Duodenal mucosa (tissue), 2 donors: ENCODE results near the gene NAV2.

Source experiments
- H3K27ac ChIP-seq: one replicate; pipeline ENCODE4 v1.7.0; 2013; ENCODE audit warnings: low read depth, low read length
- H3K27me3 ChIP-seq, 2 donors: one replicate each; pipeline ENCODE4 v1.7.0; 2013; ENCODE audit warnings: low read length in 2 of 2, control low read depth in 1 of 2; ENCODE audit not compliant: insufficient read depth in 2 of 2, control insufficient read depth in 1 of 2
- H3K36me3 ChIP-seq, 2 donors: one replicate each; pipeline ENCODE4 v1.7.0; 2013; ENCODE audit warnings: low read length in 2 of 2, control low read depth in 1 of 2; ENCODE audit not compliant: insufficient read depth in 2 of 2, control insufficient read depth in 1 of 2
- H3K4me1 ChIP-seq, 2 donors: one replicate each; pipeline ENCODE4 v1.7.0; 2013; ENCODE audit warnings: low read length in 2 of 2, control low read depth in 1 of 2; ENCODE audit not compliant: insufficient read depth in 2 of 2, control insufficient read depth in 1 of 2
- H3K4me3 ChIP-seq, 2 donors: one replicate each; pipeline ENCODE4 v1.7.0; 2013; ENCODE audit warnings: low read length in 2 of 2, low read depth in 1 of 2
- H3K9ac ChIP-seq, 2 donors: one replicate each; pipeline ENCODE4 v1.7.0; 2013; ENCODE audit warnings: low read length in 2 of 2, low read depth in 1 of 2
- H3K9me3 ChIP-seq, 2 donors: one replicate each; pipeline ENCODE4 v1.7.0; 2013; ENCODE audit warnings: low read length in 2 of 2, control low read depth in 1 of 2; ENCODE audit not compliant: control insufficient read depth in 1 of 2

The NAV2 gene

GRCh38 chr11:19980388-19980787, 267.8 kb downstream of the NAV2 start:
- no peak overlapping the region for H3K4me3 ChIP-seq
- H3K9me3 ChIP-seq: no peaks in the 10 kb centered on the region
- H3K4me1 ChIP-seq: peaks cover 3 to 4% of the 10 kb centered on the region in 2 donors
- no peak overlapping the region for H3K27ac ChIP-seq
- H3K36me3 ChIP-seq: peaks cover 0 to 7% of the 10 kb centered on the region in 2 donors
- H3K27me3 ChIP-seq: no peaks in the 10 kb centered on the region
- H3K9ac ChIP-seq: no peak overlapping the region

GRCh38 chr11:19980957-19981669, 268.5 kb downstream of the NAV2 start:
- Histone ChIP-seq H3K9me3 (no peaks in the 10 kb centered on the region), H3K27ac (no peak overlapping the region), H3K4me3 (no peak overlapping the region), H3K36me3 (peaks cover 0 to 7% of the 10 kb centered on the region in 2 donors), H3K27me3 (no peaks in the 10 kb centered on the region), H3K9ac (no peak overlapping the region), H3K4me1 (peaks cover 3 to 4% of the 10 kb centered on the region in 2 donors)

- peaks cover 3 to 10% of the 10 kb centered on the region in 2 donors for H3K4me1 ChIP-seq
Observed at GRCh38 chr11:19982774-19983495, 270.3 kb downstream of the NAV2 start.

GRCh38 chr11:19984048-19984742, 271.6 kb downstream of the NAV2 start:
- H3K9me3 ChIP-seq: no peaks in the 10 kb centered on the region
- H3K27me3 ChIP-seq: no peaks in the 10 kb centered on the region
- no peak overlapping the region for H3K9ac ChIP-seq
- H3K27ac ChIP-seq: no peak overlapping the region
- no peak overlapping the region for H3K4me3 ChIP-seq
- peaks cover 0 to 7% of the 10 kb centered on the region in 2 donors for H3K36me3 ChIP-seq
- H3K4me1 ChIP-seq: peaks cover 3 to 10% of the 10 kb centered on the region in 2 donors

More at GRCh38 chr11:19982774-19983495, 270.3 kb downstream of the NAV2 start:
- no peaks in the 10 kb centered on the region for H3K27me3 ChIP-seq
- H3K9me3 ChIP-seq: no peaks in the 10 kb centered on the region
- no peak overlapping the region for H3K9ac ChIP-seq
- no peak overlapping the region for H3K27ac ChIP-seq
- peaks cover 0 to 7% of the 10 kb centered on the region in 2 donors for H3K36me3 ChIP-seq
- no peak overlapping the region for H3K4me3 ChIP-seq

GRCh38 chr11:19985111-19985510, 272.5 kb downstream of the NAV2 start:
- Histone ChIP-seq H3K27ac (no peak overlapping the region), H3K4me1 (peaks cover 3 to 10% of the 10 kb centered on the region in 2 donors), H3K4me3 (no peak overlapping the region), H3K9me3 (no peaks in the 10 kb centered on the region), H3K27me3 (no peaks in the 10 kb centered on the region), H3K9ac (no peak overlapping the region), H3K36me3 (peaks cover 0 to 7% of the 10 kb centered on the region in 2 donors)

- Histone ChIP-seq H3K4me1 (peaks cover 0 to 6% of the 10 kb centered on the region in 2 donors), H3K9ac (no peak overlapping the region), H3K4me3 (no peak overlapping the region), H3K36me3 (peaks cover 0 to 9% of the 10 kb centered on the region in 2 donors), H3K9me3 (no peaks in the 10 kb centered on the region), H3K27me3 (no peaks in the 10 kb centered on the region), H3K27ac (no peak overlapping the region)
Observed at GRCh38 chr11:19987331-19987801, 274.7 kb downstream of the NAV2 start.

GRCh38 chr11:19988598-19988997, 276.0 kb downstream of the NAV2 start:
- peaks cover 0 to 12% of the 10 kb centered on the region in 2 donors for H3K36me3 ChIP-seq
- no peak overlapping the region for H3K9ac ChIP-seq
- no peaks in the 10 kb centered on the region for H3K27me3 ChIP-seq
- H3K27ac ChIP-seq: no peak overlapping the region
- H3K4me3 ChIP-seq: no peak overlapping the region
- peaks cover 0 to 6% of the 10 kb centered on the region in 2 donors for H3K4me1 ChIP-seq
- peaks cover 0 to 3% of the 10 kb centered on the region in 2 donors for H3K9me3 ChIP-seq

GRCh38 chr11:19989191-19989590, 276.6 kb downstream of the NAV2 start:
- Histone ChIP-seq H3K9ac (no peak overlapping the region), H3K4me1 (peaks cover 0 to 6% of the 10 kb centered on the region in 2 donors), H3K9me3 (peaks cover 0 to 3% of the 10 kb centered on the region in 2 donors), H3K36me3 (peaks cover 0 to 10% of the 10 kb centered on the region in 2 donors), H3K27me3 (no peaks in the 10 kb centered on the region), H3K27ac (no peak overlapping the region), H3K4me3 (no peak overlapping the region)

- Histone ChIP-seq H3K9ac (no peak overlapping the region), H3K27ac (no peak overlapping the region), H3K4me3 (no peak overlapping the region), H3K4me1 (peaks cover 0 to 5% of the 10 kb centered on the region in 2 donors), H3K36me3 (peaks cover 0 to 6% of the 10 kb centered on the region in 2 donors), H3K27me3 (no peaks in the 10 kb centered on the region), H3K9me3 (peaks cover 0 to 3% of the 10 kb centered on the region in 2 donors)
Observed at GRCh38 chr11:19992162-19992561, 279.5 kb downstream of the NAV2 start.

- H3K36me3 ChIP-seq: peaks cover 0 to 6% of the 10 kb centered on the region in 2 donors
Observed at GRCh38 chr11:19992998-19993397, 280.4 kb downstream of the NAV2 start.

More at GRCh38 chr11:19992998-19993397, 280.4 kb downstream of the NAV2 start:
- peaks cover 0 to 3% of the 10 kb centered on the region in 2 donors for H3K9me3 ChIP-seq
- no peaks in the 10 kb centered on the region for H3K27me3 ChIP-seq
- no peak overlapping the region for H3K4me3 ChIP-seq
- H3K9ac ChIP-seq: no peak overlapping the region
- H3K4me1 ChIP-seq: no peaks in the 10 kb centered on the region
- H3K27ac ChIP-seq: no peak overlapping the region
